ENCODE measurements around the gene CBX4. TPM values are rescaled to one million over a fixed set of nuclear protein-coding genes. Genes with fewer than 3 reads are reported as not detected.

Gene CBX4
- total RNA-seq, 6 experiments from 2014 or later, result 8.9 to 21.9 (median 15.1) TPM

GRCh38 chr17:79842136-79842655, 3.0 kb upstream of the CBX4 start:
- intact Hi-C loops (cut with DNase I), result loop anchor here (5.0 to 10.0 kb wide), 3 partner anchors 40 to 143 kb away; no protein-coding TSS in a partner anchor
- H3K27ac ChIP-seq, result no peak overlapping the region

DNA sequence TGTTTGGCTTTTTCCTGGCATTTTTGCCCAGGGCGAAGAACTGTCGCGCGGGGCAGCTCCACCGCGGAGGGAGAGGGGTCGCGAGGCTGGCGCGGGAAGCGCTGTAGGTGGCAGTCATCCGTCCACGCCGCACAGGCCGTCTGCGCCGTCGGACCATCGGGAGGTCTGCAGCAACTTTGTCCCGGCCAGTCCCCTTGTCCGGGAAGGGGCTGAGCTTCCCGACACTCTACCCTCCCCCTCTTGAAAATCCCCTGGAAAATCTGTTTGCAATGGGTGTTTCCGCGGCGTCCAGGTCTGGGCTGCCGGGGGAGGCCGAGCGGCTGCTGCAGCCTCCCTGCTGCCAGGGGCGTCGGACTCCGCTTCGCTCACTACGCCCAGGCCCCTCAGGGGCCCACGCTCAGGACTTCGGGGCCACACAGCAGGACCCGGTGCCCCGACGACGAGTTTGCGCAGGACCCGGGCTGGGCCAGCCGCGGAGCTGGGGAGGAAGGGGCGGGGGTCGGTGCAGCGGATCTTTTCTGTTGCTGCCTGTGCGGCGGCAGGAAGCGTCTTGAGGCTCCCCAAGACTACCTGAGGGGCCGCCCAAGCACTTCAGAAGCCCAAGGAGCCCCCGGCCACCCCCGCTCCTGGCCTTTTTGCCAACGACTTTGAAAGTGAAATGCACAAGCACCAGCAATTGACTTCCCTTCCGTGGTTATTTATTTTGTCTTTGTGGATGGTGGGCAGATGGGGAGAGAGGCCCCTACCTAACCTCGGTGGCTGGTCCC, 2.3 kb upstream of the CBX4 start:
- Histone ChIP-seq H3K4me1 (peaks cover 0 to 55% (median 9%) of the 10 kb centered on the region in 4 donors), H3K36me3 (no peaks in the 10 kb centered on the region), H3K9me3 (no peaks in the 10 kb centered on the region), H3K4me3 (no peak overlapping the region), H3K27ac (no peak overlapping the region), H3K27me3 (peaks cover 0 to 8% of the 10 kb centered on the region in 2 donors)
- intact Hi-C loops (cut with DNase I), result loop anchor here (5.0 to 10.0 kb wide), 3 partner anchors 39 to 143 kb away; no protein-coding TSS in a partner anchor
- TF ChIP-seq, protein P1, sequence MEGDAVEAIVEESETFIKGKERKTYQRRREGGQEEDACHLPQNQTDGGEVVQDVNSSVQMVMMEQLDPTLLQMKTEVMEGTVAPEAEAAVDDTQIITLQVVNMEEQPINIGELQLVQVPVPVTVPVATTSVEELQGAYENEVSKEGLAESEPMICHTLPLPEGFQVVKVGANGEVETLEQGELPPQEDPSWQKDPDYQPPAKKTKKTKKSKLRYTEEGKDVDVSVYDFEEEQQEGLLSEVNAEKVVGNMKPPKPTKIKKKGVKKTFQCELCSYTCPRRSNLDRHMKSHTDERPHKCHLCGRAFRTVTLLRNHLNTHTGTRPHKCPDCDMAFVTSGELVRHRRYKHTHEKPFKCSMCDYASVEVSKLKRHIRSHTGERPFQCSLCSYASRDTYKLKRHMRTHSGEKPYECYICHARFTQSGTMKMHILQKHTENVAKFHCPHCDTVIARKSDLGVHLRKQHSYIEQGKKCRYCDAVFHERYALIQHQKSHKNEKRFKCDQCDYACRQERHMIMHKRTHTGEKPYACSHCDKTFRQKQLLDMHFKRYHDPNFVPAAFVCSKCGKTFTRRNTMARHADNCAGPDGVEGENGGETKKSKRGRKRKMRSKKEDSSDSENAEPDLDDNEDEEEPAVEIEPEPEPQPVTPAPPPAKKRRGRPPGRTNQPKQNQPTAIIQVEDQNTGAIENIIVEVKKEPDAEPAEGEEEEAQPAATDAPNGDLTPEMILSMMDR (IDR thresholded peaks at IDR 0.05), result no peak
- no peak for TF ChIP-seq POLR2A (IDR thresholded peaks at IDR 0.05)
- 3% methylated on average over 15 of the region's 55 CpGs for WGBS (ENCODE audit: insufficient coverage, low coverage, low lambda C conversion rate, missing lambda C conversion rate)
- ATAC-seq, result no peak
- peak in 1 of 3 donors; percentile 35 for DNase-seq

More at GRCh38 chr17:79842136-79842655, 3.0 kb upstream of the CBX4 start:
- H3K27me3 ChIP-seq, result peaks cover 0 to 8% of the 10 kb centered on the region in 2 donors
- no peak overlapping the region for H3K4me3 ChIP-seq
- peaks cover 0 to 55% (median 8%) of the 10 kb centered on the region in 4 donors for H3K4me1 ChIP-seq
- 0% methylated on average over 3 of the region's 20 CpGs for WGBS (ENCODE audit: insufficient coverage, low coverage, low lambda C conversion rate, missing lambda C conversion rate)
- no peaks in the 10 kb centered on the region for H3K9me3 ChIP-seq
- no peaks in the 10 kb centered on the region for H3K36me3 ChIP-seq
- DNase-seq, result peak in 1 of 3 donors; percentile 23
- ATAC-seq, result no peak
- no peak for TF ChIP-seq POLR2A (IDR thresholded peaks at IDR 0.05)
- TF ChIP-seq, protein P1 (IDR thresholded peaks at IDR 0.05), result no peak

GRCh38 chr17:79840989-79841286, 1.7 kb upstream of the CBX4 start:
- Histone ChIP-seq H3K4me3 (no peak overlapping the region), H3K27ac (no peak overlapping the region), H3K4me1 (peaks cover 0 to 61% (median 14%) of the 10 kb centered on the region in 4 donors), H3K27me3 (peaks cover 0 to 8% of the 10 kb centered on the region in 2 donors), H3K9me3 (no peaks in the 10 kb centered on the region), H3K36me3 (no peaks in the 10 kb centered on the region)
- intact Hi-C loops (cut with DNase I), result loop anchor here (5.0 to 10.0 kb wide), 3 partner anchors 39 to 144 kb away; no protein-coding TSS in a partner anchor
- DNase-seq (no peak), ATAC-seq (no peak)
- 4% methylated on average over 4 of the region's 19 CpGs for WGBS (ENCODE audit: insufficient coverage, low coverage, low lambda C conversion rate, missing lambda C conversion rate)
- no peak for TF ChIP-seq POLR2A (IDR thresholded peaks at IDR 0.05)
- TF ChIP-seq, protein P1 (IDR thresholded peaks at IDR 0.05), result no peak

- H3K4me1 ChIP-seq, result peaks cover 0 to 62% (median 17%) of the 10 kb centered on the region in 4 donors
- peak; percentile 68 to 82 (median 74) for DNase-seq
- peak overlapping the region in 2 of 3 donors; percentile 88 to 97 for H3K27ac ChIP-seq
- intact Hi-C loops (cut with DNase I), result loop anchor here (5.0 to 10.0 kb wide), 3 partner anchors 38 to 144 kb away; no protein-coding TSS in a partner anchor
- no peaks in the 10 kb centered on the region for H3K36me3 ChIP-seq
- no peaks in the 10 kb centered on the region for H3K9me3 ChIP-seq
- no peak overlapping the region for H3K4me3 ChIP-seq
- WGBS (ENCODE audit: insufficient coverage, low coverage, low lambda C conversion rate, missing lambda C conversion rate), result 9% methylated on average over 37 of the region's 74 CpGs
- H3K27me3 ChIP-seq, result peaks cover 0 to 8% of the 10 kb centered on the region in 2 donors
- no peak for ATAC-seq
- TF ChIP-seq, protein P1 (IDR thresholded peaks at IDR 0.05), result peak; percentile 10 to 33 (median 15)
- no peak for TF ChIP-seq POLR2A (IDR thresholded peaks at IDR 0.05)
Observed at GRCh38 chr17:79840269-79840988, 1.2 kb upstream of the CBX4 start.

Data from right lobe of liver (tissue), 6 donors.